Measurements from ENCODE around the gene GPR55. TPM values are rescaled to one million over a fixed set of nuclear protein-coding genes. Genes with fewer than 3 reads are reported as not detected.

GPR55 gene
- total and polyA plus RNA-seq, 2 of the 4 experiments (the other 2 are of a cell fraction), result 0.03 TPM; not detected in 1

DNA sequence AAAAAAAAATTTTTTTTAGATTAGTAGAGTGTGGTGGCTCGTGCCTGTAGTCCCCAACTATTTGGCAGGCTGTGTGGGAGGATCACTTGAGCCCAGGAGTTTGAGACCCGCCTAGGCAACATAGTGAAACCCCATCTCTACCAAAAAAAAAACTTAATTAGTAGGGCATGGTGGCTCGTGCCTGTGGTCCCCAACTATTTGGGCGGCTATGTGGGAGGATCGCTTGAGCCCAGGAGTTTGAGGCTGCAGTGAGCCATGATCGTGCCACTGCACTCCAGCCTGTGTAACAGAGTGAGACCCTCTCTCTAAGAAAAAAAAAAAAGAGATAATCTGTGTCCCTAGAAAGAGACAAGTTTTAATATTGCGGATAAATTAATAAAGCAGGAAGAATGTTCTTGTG, 8.8 kb downstream of the GPR55 start:
- Histone ChIP-seq H2BK15ac (ENCODE audit: low read depth, low read length) (no peak overlapping the region), H3K79me1 (ENCODE audit: low read depth in 1 of 2, low read length in 2 of 2) (no peaks in the 10 kb centered on the region), H3K27ac (ENCODE audit: insufficient read depth, low read length) (no peak overlapping the region), H2BK5ac (ENCODE audit: low read depth, low read length, poor library complexity, severe bottlenecking) (no peak overlapping the region), H4K20me1 (ENCODE audit: insufficient read depth, low read length) (no peaks in the 10 kb centered on the region), H2AFZ (replicated peaks; ENCODE audit: low read length, poor library complexity) (no peak overlapping the region), H3K23ac (ENCODE audit: low read depth, low read length) (no peak overlapping the region), H3K4me2 (ENCODE audit: low read depth, low read length) (no peak overlapping the region), H3K9me3 (ENCODE audit: control insufficient read depth, insufficient read depth, low read length) (no peaks in the 10 kb centered on the region), H3K4me3 (ENCODE audit: insufficient read depth, low read depth, low read length) (no peak overlapping the region), H2AK9ac (replicated peaks; ENCODE audit: low read depth, low read length, poor library complexity) (no peak overlapping the region), H3K9me1 (ENCODE audit: insufficient read depth, low read length) (no peaks in the 10 kb centered on the region), H4K91ac (ENCODE audit: insufficient read depth, low read depth, low read length) (no peak overlapping the region), H2BK20ac (ENCODE audit: low read depth, low read length) (no peak overlapping the region), H3K56ac (ENCODE audit: extremely low read depth, insufficient read depth, low read length) (no peak overlapping the region), H3K4me1 (ENCODE audit: control insufficient read depth, insufficient read depth, low read length) (no peaks in the 10 kb centered on the region), H3K4ac (ENCODE audit: low read depth, low read length) (no peak overlapping the region), H4K8ac (ENCODE audit: low read depth in 2 of 2, low read length in 2 of 2) (no peak overlapping the region), H3K18ac (ENCODE audit: low read depth, low read length) (no peak overlapping the region), H2AK5ac (ENCODE audit: low read depth, low read length) (no peak overlapping the region), H3K27me3 (ENCODE audit: control insufficient read depth, insufficient read depth, low read length) (peaks cover 22% of the 10 kb centered on the region), H3K14ac (replicated peaks; ENCODE audit: low read depth, low read length) (no peak overlapping the region), H3K9ac (ENCODE audit: low read depth, low read length) (no peak overlapping the region), H2BK120ac (ENCODE audit: low read depth, low read length) (no peak overlapping the region), H3K36me3 (ENCODE audit: control insufficient read depth, insufficient read depth, low read length) (no peaks in the 10 kb centered on the region), H4K5ac (ENCODE audit: low read depth, low read length) (no peak overlapping the region)
- in situ Hi-C loops (cut with MboI; ENCODE audit: low sequenced_read_pairs) (no loop called here), intact Hi-C loops (cut with micrococcal nuclease) (no loop called here), dilution Hi-C loops (cut with HindIII; ENCODE audit: low sequenced_read_pairs, unreplicated experiment) (no loop called here)
- POLR2A ChIA-PET (ENCODE audit: unreplicated experiment), result no interaction called here
- CTCF ChIA-PET, result no interaction called here
- TF ChIP-seq NFE2L2 (IDR thresholded peaks at IDR 0.05; ENCODE audit: low read depth, low read length) (no peak), BHLHE40 (IDR thresholded peaks at IDR 0.05; ENCODE audit: low read depth, low read length) (no peak), RCOR1 (IDR thresholded peaks at IDR 0.05; ENCODE audit: insufficient replicate concordance, low read length) (no peak), MXI1 (IDR thresholded peaks at IDR 0.05; ENCODE audit: borderline replicate concordance, low read depth, low read length) (no peak), RFX5 (IDR thresholded peaks at IDR 0.05; ENCODE audit: low read depth, low read length) (no peak), MAZ (IDR thresholded peaks at IDR 0.05; ENCODE audit: borderline replicate concordance, low read depth, low read length) (no peak), FOS (IDR thresholded peaks at IDR 0.05; ENCODE audit: low read depth, low read length) (no peak), POLR2A (IDR thresholded peaks at IDR 0.05; ENCODE audit: low read depth, low read length) (no peak), CHD1 (IDR thresholded peaks at IDR 0.05; ENCODE audit: low read depth, low read length) (no peak)
- TF ChIP-seq, protein P1, sequence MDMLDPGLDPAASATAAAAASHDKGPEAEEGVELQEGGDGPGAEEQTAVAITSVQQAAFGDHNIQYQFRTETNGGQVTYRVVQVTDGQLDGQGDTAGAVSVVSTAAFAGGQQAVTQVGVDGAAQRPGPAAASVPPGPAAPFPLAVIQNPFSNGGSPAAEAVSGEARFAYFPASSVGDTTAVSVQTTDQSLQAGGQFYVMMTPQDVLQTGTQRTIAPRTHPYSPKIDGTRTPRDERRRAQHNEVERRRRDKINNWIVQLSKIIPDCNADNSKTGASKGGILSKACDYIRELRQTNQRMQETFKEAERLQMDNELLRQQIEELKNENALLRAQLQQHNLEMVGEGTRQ (IDR thresholded peaks at IDR 0.05; ENCODE audit: low read depth, low read length), result no peak
- TF ChIP-seq, protein P2, sequence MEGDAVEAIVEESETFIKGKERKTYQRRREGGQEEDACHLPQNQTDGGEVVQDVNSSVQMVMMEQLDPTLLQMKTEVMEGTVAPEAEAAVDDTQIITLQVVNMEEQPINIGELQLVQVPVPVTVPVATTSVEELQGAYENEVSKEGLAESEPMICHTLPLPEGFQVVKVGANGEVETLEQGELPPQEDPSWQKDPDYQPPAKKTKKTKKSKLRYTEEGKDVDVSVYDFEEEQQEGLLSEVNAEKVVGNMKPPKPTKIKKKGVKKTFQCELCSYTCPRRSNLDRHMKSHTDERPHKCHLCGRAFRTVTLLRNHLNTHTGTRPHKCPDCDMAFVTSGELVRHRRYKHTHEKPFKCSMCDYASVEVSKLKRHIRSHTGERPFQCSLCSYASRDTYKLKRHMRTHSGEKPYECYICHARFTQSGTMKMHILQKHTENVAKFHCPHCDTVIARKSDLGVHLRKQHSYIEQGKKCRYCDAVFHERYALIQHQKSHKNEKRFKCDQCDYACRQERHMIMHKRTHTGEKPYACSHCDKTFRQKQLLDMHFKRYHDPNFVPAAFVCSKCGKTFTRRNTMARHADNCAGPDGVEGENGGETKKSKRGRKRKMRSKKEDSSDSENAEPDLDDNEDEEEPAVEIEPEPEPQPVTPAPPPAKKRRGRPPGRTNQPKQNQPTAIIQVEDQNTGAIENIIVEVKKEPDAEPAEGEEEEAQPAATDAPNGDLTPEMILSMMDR (conservative IDR thresholded peaks at IDR 0.05; ENCODE audit: low read depth, low read length), result no peak
- no TSS peak for BruUV-seq (replicated peaks)
- WGBS, 2 experiments (ENCODE audit: extremely low coverage in 2 of 2, insufficient read length in 1 of 2), result no CpG with 5 or more reads among the region's 7 CpGs
- DNase-seq, result no peak
- no peak for ATAC-seq (ENCODE audit: low read depth)

Data from IMR-90 (cell line).